SU-DHL-6 (cell line): Measurements from ENCODE around the gene RNF150.

Experiments used
- EZH2phosphoT487 ChIP-seq: fragments of 200-600 bp; sonication (generic), shearing (Covaris generic); conservative IDR thresholded peaks from 2 replicates; pipeline ENCODE4 v1.6.1; 2018; ENCODE audit warnings: mild to moderate bottlenecking, antibody characterized with exemption, low read length, moderate library complexity, mixed read lengths
- TF ChIP-seq, protein P1 (sequence below): fragments of 200-600 bp; sonication (generic); IDR thresholded peaks from one replicate; pipeline ENCODE4 v1.5.1; 2017; ENCODE audit warnings: antibody characterized with exemption, mild to moderate bottlenecking, low read length, moderate library complexity; ENCODE audit not compliant: insufficient read depth, poor library complexity, severe bottlenecking

DNA sequence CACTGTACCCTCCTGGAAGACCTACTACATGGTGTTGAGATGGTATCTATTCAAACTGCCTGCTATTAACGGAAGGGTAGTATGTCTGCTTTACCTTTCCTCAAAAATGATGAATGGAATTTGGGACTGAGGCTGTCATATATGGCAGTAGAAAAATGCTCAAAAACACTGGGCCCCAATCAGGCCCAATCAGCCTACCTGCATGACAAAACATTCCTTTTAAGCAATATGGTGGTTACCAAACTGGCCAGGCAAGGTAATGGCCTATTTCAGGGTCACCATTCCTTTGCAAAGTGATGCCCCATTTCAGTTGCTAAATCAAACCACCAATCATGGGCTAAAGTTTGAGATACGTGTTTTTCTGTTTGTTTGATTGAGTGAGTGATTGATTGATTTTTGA lies 14.9 kb downstream of the RNF150 start:
- TF ChIP-seq, protein P1, sequence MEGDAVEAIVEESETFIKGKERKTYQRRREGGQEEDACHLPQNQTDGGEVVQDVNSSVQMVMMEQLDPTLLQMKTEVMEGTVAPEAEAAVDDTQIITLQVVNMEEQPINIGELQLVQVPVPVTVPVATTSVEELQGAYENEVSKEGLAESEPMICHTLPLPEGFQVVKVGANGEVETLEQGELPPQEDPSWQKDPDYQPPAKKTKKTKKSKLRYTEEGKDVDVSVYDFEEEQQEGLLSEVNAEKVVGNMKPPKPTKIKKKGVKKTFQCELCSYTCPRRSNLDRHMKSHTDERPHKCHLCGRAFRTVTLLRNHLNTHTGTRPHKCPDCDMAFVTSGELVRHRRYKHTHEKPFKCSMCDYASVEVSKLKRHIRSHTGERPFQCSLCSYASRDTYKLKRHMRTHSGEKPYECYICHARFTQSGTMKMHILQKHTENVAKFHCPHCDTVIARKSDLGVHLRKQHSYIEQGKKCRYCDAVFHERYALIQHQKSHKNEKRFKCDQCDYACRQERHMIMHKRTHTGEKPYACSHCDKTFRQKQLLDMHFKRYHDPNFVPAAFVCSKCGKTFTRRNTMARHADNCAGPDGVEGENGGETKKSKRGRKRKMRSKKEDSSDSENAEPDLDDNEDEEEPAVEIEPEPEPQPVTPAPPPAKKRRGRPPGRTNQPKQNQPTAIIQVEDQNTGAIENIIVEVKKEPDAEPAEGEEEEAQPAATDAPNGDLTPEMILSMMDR, result no peak
- no peak for TF ChIP-seq EZH2phosphoT487
